Right cardiac atrium (tissue), 5 donors: Measurements from ENCODE around the gene IL19. TPM values are rescaled to one million over a fixed set of nuclear protein-coding genes. Genes with fewer than 3 reads are reported as not detected.

Source experiments
- ATAC-seq, 2 donors: fragments of 200-7000 bp; cut with Tn5 transposase; one replicate each; pipeline versions ENCODE4 v1.8.0 to v1.9.1; 2020; ENCODE audit warnings: moderate library complexity in 2 of 2, mild to moderate bottlenecking in 1 of 2
- DNase-seq, 3 donors: peaks; one replicate each; pipeline ENCODE4 v3.0.0-alpha.2; 2020
- H3K27ac ChIP-seq: one replicate; pipeline ENCODE4 v1.5.1; 2013; ENCODE audit warnings: mild to moderate bottlenecking, low read length, control low read depth, moderate library complexity
- H3K27me3 ChIP-seq: one replicate; pipeline ENCODE4 v1.6.1; 2013; ENCODE audit not compliant: control insufficient read depth, insufficient read depth
- H3K4me1 ChIP-seq: one replicate; pipeline ENCODE4 v1.6.1; 2013; ENCODE audit warnings: low read length; ENCODE audit not compliant: control insufficient read depth, insufficient read depth
- H3K4me3 ChIP-seq: one replicate; pipeline ENCODE4 v1.5.1; 2013; ENCODE audit warnings: low read length, control low read depth
- H3K9me3 ChIP-seq: one replicate; pipeline ENCODE4 v1.6.1; 2013; ENCODE audit warnings: low read length; ENCODE audit not compliant: control insufficient read depth
- WGBS: extraction: QIAGEN DNeasy Blood & Tissue Kit; methylation state at CpG from one replicate; pipeline ENCODE4 v1.1.7; 2013; 5-methylcytosine and 5-hydroxymethylcytosine counted together
- intact Hi-C, 4 donors: fragments of 100-400 bp; cut with DNase I; formaldehyde crosslinking; loops; one replicate each; pipeline versions ENCODE4 v1.11.0 to v1.14.0; 2022 to 2023
- polyA plus RNA-seq: library from polyadenylated mRNA; stranded (reverse); fragments of 200-250 nt; gene quantifications from one replicate; pipeline ENCODE4 v1.2.3, GENCODE V29; 2013
- total RNA-seq, 4 donors: library from RNA; stranded (reverse); fragmentation: NEBNext Ultra II Directional; extraction: Animal tissue kit (Norgen Biotek cat#: 25700); gene quantifications; one replicate each; pipeline ENCODE4 v1.2.1, GENCODE V29; 2021
- donor health status: healthy with polysubstance abuse.
- donor health status: DM: no; HTN: yes; CAD: no.
- donor health status: DM: no; HTN: no; CAD: no.
- donor health status: DM: no; HTN: yes; CAD: no; lungs with severe emphysema.
- donor health status: DM: yes; HTN: yes; CAD: no.

The IL19 gene
- total and polyA plus RNA-seq, 5 donors = not detected

GRCh38 chr1:206792939-206793607 is 22.5 kb downstream of the IL19 start:
- no peaks in the 10 kb centered on the region for H3K27me3 ChIP-seq
- 88% methylated on average over 16 of the region's 16 CpGs for WGBS
- H3K27ac ChIP-seq = no peak overlapping the region
- DNase-seq (no peak), ATAC-seq (no peak)
- no peaks in the 10 kb centered on the region for H3K4me1 ChIP-seq
- no peaks in the 10 kb centered on the region for H3K9me3 ChIP-seq
- intact Hi-C loops = no loop called here
- no peak overlapping the region for H3K4me3 ChIP-seq

DNA sequence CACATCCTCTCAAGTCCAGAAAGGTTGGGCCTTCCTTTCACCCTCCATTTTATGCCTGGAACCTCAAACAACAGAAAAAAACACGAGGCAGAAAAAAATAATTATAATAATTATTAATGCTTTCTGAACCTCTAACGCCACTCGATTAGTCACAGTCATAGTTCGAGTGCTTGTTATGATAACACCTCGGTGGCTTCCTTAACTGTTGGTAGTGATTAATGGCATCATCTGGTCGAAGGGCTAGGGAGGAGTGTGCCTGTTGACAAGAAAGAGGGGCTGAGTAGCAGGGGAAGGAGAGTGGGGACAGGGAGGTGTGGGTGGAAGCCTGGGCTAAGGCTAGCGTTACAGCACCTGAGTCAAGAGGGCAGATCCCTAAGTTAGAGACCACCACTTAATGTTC is 23.0 kb downstream of the IL19 start:
- Histone ChIP-seq H3K27me3 (no peaks in the 10 kb centered on the region), H3K9me3 (no peaks in the 10 kb centered on the region), H3K4me1 (no peaks in the 10 kb centered on the region), H3K27ac (no peak overlapping the region), H3K4me3 (no peak overlapping the region)
- no peak for DNase-seq
- intact Hi-C loops = no loop called here
- WGBS = 71% methylated on average over 7 of the region's 7 CpGs
- no peak for ATAC-seq

DNA sequence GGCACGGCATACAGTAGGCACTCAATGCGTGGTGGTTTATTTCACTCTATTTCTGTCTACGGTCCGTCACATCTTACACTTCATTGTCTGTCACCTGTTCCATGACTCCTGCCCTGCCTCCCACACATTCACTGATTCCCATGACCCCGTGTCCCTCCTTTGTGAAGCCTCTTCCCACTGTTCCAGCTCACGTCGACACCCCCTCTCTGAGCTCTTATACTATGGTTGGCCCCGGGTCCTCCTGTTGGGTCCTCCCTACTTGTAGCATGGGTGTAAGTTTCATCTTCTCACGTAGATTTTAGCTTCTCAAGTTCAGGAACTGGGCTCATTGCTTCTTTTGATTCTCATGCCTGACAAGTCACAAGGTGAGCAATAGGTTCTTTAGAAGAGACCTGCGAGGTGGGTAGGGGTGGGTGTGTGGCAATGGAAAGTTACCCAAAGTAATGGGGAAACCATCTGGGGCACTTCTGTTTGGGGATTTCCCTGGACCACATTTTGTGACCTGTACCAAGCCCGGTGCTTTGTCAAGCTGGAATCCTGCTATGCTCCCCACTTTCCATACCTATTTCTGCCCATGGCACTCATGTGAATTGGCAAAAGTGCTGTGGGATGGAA is 23.8 kb downstream of the IL19 start:
- H3K4me3 ChIP-seq = no peak overlapping the region
- 90% methylated on average over 11 of the region's 11 CpGs for WGBS
- no peaks in the 10 kb centered on the region for H3K9me3 ChIP-seq
- no peaks in the 10 kb centered on the region for H3K4me1 ChIP-seq
- intact Hi-C loops = no loop called here
- no peak for ATAC-seq
- H3K27me3 ChIP-seq = no peaks in the 10 kb centered on the region
- no peak for DNase-seq
- H3K27ac ChIP-seq = no peak overlapping the region

DNA sequence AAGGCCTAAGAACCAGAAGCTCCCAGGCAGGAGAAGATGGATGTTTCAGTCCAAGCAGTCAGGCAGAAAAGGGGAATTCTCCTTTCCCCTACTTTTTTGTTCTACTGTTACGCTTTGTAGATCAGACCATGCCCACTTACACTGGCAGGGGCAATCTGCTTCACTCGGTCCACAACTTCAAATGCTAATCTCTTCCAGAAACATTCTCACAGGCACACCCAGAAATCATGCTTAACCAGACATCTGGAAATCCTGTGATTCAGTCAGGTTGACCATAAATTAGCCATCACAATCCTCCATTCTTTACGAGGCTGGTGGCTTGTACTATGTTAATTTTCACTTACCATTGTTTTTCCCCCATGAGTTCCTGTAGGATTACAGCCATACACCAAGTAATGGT is 25.5 kb downstream of the IL19 start:
- intact Hi-C loops = no loop called here
- DNase-seq (no peak), ATAC-seq (no peak)
- 90% methylated on average over 3 of the region's 3 CpGs for WGBS
- H3K4me1 ChIP-seq = no peaks in the 10 kb centered on the region
- H3K9me3 ChIP-seq = no peaks in the 10 kb centered on the region
- no peak overlapping the region for H3K27ac ChIP-seq
- no peak overlapping the region for H3K4me3 ChIP-seq
- H3K27me3 ChIP-seq = no peaks in the 10 kb centered on the region

DNA sequence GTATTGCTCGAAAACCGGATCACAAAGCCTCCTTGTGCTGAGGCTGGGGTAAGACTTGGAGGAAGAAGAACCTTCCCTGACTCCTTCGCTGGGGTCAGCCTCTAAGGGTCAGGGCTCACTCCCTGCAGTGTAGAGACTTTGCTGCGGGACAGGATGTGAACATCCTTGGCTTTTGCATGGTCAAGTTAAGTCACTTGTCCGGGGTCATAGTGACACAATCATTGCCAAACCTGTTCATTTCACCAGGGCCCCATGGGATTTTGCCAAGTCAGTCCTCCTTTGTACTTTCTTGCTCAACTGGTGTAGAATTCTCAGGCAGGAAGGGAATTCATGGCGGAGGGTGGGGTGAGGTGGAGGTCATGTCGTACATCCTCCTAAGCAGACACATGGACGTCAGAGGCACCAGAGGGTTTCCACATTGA is 26.4 kb downstream of the IL19 start:
- H3K4me3 ChIP-seq = no peak overlapping the region
- ATAC-seq = peak in 1 of 2 donors; percentile 58
- DNase-seq = peak in 1 of 3 donors; percentile 28
- intact Hi-C loops = no loop called here
- no peak overlapping the region for H3K27ac ChIP-seq
- 79% methylated on average over 8 of the region's 8 CpGs for WGBS
- H3K4me1 ChIP-seq = no peaks in the 10 kb centered on the region
- no peaks in the 10 kb centered on the region for H3K9me3 ChIP-seq
- H3K27me3 ChIP-seq = no peaks in the 10 kb centered on the region

DNA sequence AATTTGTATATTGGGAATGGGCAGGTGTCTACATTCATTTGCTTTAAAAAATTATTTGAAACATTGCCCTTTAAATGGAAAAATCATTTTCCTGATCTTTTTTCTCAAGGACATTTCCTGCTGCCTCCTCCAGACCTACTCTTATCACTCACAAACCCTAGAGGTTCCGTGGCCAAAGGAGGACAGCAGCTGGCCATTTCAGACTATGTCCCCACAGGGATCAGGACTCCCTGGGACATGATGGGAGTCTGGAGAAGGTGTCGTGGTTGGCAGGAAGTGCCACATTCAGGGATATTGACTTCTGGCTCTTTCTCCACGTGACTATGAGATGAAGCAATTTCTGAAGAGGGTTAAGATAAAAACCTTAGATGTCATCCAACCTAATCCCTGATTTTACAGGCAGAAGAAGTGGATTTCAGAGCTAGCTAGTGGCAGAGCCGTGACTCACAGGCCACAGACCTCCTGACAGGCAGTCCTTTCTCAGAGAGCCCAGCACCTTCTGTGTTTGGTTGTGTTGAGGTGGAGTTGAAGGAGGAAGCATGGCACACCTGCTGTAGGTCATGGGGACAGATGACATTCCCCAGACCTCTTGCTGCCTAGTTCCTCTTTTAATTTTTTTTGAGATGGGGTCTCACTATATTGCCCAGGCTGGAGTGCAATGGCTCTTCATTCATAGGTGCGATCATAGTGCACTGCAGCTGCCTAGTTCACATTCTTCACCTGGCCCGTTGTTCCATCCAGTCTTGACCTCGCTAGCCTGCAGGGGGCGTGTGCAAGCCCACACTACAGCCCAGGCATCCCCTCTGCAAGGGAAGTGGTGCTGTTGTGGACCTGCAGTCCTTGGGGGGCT is 27.2 kb downstream of the IL19 start:
- intact Hi-C loops = no loop called here
- H3K27ac ChIP-seq = no peak overlapping the region
- ATAC-seq = peak in 1 of 2 donors; percentile 24
- no peaks in the 10 kb centered on the region for H3K4me1 ChIP-seq
- DNase-seq = peak in 1 of 3 donors; percentile 63
- H3K27me3 ChIP-seq = no peaks in the 10 kb centered on the region
- H3K9me3 ChIP-seq = no peaks in the 10 kb centered on the region
- 34% methylated on average over 8 of the region's 8 CpGs for WGBS
- H3K4me3 ChIP-seq = no peak overlapping the region

DNA sequence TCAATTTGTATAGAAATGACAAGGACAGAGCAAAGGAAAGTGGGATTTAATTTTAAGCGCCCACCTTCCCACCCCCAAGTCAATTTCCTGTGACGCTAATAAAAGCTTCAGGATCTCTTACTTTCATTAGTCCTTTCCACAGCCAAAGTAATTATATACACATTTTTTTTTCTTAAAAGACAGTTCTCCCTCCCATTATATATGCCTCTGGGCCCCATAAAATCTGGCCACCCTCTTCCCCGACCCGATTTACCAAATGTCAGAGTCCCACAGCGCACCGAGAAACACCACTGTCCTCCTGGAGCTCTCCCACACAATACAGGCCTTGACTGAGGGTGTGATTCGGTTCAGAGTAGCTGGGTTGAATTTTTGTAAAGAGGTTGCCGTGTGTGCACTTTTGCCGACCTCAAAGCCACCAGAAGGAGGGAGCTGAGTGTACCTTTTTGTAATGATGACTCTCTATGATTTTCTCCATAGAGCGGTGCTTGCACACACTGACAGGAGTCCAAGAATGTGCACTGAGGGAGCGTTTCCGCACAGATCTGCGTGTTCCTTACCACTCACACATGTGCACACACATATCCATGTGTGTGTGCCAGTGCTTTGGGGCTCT is 27.9 kb downstream of the IL19 start:
- H3K4me3 ChIP-seq = no peak overlapping the region
- H3K27ac ChIP-seq = no peak overlapping the region
- 84% methylated on average over 13 of the region's 13 CpGs for WGBS
- no peak for ATAC-seq
- H3K4me1 ChIP-seq = no peaks in the 10 kb centered on the region
- no peaks in the 10 kb centered on the region for H3K27me3 ChIP-seq
- no peaks in the 10 kb centered on the region for H3K9me3 ChIP-seq
- DNase-seq = no peak
- intact Hi-C loops = no loop called here

- DNase-seq (no peak), ATAC-seq (no peak)
- Histone ChIP-seq H3K27me3 (no peaks in the 10 kb centered on the region), H3K4me3 (no peak overlapping the region), H3K4me1 (no peaks in the 10 kb centered on the region), H3K27ac (no peak overlapping the region), H3K9me3 (no peaks in the 10 kb centered on the region)
- WGBS = 62% methylated on average over 3 of the region's 3 CpGs
- intact Hi-C loops = no loop called here
Measured at GRCh38 chr1:206799311-206799710, 28.7 kb downstream of the IL19 start.

DNA sequence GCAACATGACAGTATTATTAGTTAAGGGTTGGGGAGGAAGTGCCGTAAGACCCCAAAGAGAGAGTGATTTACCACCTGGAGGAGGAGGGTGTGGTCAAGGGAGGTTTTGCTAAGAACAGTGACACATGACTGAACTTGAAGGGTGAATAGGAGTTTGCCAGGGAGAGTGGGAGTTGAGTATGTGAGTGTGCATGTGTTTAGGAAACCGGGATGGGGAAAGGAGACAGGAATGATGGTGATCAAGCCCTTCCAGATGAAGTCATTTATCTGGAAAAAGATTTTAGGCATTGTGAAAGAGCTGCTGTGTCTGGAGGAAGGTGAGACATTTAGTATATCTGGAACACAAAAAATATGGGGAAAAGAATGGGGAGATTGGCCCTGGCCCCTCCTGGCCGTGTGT is 29.8 kb downstream of the IL19 start:
- no peak overlapping the region for H3K27ac ChIP-seq
- H3K9me3 ChIP-seq = no peaks in the 10 kb centered on the region
- no peaks in the 10 kb centered on the region for H3K4me1 ChIP-seq
- no peak for ATAC-seq
- H3K4me3 ChIP-seq = no peak overlapping the region
- WGBS = 90% methylated on average over 3 of the region's 3 CpGs
- DNase-seq = no peak
- H3K27me3 ChIP-seq = no peaks in the 10 kb centered on the region
- intact Hi-C loops = loop anchor here in 1 of 4 donors (5.0 kb wide), 1 partner anchor 63 kb away; no protein-coding TSS in a partner anchor

DNA sequence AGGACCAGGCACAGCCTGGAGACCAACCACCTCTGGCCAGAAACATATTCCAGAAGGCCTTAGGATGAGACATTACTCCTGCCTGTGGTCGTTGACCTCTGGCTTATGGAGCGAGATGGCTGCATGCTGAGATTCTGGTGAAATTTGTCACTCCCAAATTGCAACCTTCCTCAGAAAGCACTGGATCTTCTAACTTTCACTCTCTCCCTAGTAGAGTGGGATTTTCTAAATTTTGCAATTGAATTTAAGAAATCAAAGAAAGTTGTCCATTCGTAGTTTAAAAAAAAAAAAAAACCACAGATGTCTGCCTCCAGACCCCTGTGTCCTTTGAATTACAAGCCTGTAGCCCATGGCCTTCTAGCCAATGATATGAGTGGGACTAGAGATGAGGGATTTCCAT is 30.3 kb downstream of the IL19 start:
- no peak overlapping the region for H3K27ac ChIP-seq
- H3K9me3 ChIP-seq = no peaks in the 10 kb centered on the region
- no peak overlapping the region for H3K4me3 ChIP-seq
- no peaks in the 10 kb centered on the region for H3K4me1 ChIP-seq
- intact Hi-C loops = loop anchor here in 1 of 4 donors (5.0 kb wide), 1 partner anchor 64 kb away; no protein-coding TSS in a partner anchor
- 89% methylated on average over 3 of the region's 3 CpGs for WGBS
- no peak for DNase-seq
- H3K27me3 ChIP-seq = no peaks in the 10 kb centered on the region
- ATAC-seq = no peak

GRCh38 chr1:206801467-206801866 is 30.9 kb downstream of the IL19 start:
- H3K4me1 ChIP-seq = no peaks in the 10 kb centered on the region
- intact Hi-C loops = loop anchor here in 1 of 4 donors (5.0 kb wide), 1 partner anchor 64 kb away; no protein-coding TSS in a partner anchor
- no peak for DNase-seq
- ATAC-seq = no peak
- H3K9me3 ChIP-seq = no peaks in the 10 kb centered on the region
- H3K27ac ChIP-seq = no peak overlapping the region
- 82% methylated on average over 1 of the region's 1 CpG for WGBS
- H3K27me3 ChIP-seq = no peaks in the 10 kb centered on the region
- no peak overlapping the region for H3K4me3 ChIP-seq
